OCI-LY7 (cell line): ENCODE results near the gene RNF152. TPM values are rescaled to one million over a fixed set of nuclear protein-coding genes. Genes with fewer than 3 reads are reported as not detected.

Experiments
- BruUV-seq: library from RNA; stranded (reverse); fragments of 400-500 nt; replicated peaks from 2 replicates; lab custom pipeline; 2021; lab: Mats Ljungman, UMichigan
- CTCF ChIA-PET: fragments of 300-600 bp; sonication (Branson Sonifier 250); formaldehyde crosslinking; loops from one replicate; lab custom pipeline; 2022; ENCODE audit warnings: antibody characterized with exemption; ENCODE audit not compliant: unreplicated experiment; lab: Charles Lee
- POLR2A ChIA-PET: fragments of 300-600 bp; sonication (Branson Sonifier 250); formaldehyde crosslinking; loops from one replicate; lab custom pipeline; 2022; ENCODE audit warnings: antibody characterized with exemption; lab: Charles Lee
- DNase-seq: peaks from one replicate; pipeline ENCODE4 v3.0.0-alpha.2; 2015; ENCODE audit warnings: low spot score
- H2AFZ ChIP-seq: fragments of 200-600 bp; sonication (generic), shearing (Covaris generic); 2 replicates; pipeline ENCODE4 v1.6.1; 2014; ENCODE audit warnings: mild to moderate bottlenecking, antibody characterized with exemption, low read length, moderate library complexity
- H3K27ac ChIP-seq: fragments of 200-600 bp; sonication (generic); 2 replicates; pipeline ENCODE4 v1.5.1; 2014; ENCODE audit warnings: mixed run types, low read depth, mild to moderate bottlenecking, moderate library complexity, low read length, inconsistent platforms; ENCODE audit not compliant: poor library complexity, severe bottlenecking
- H3K36me3 ChIP-seq: fragments of 200-600 bp; sonication (generic); 2 replicates; pipeline ENCODE4 v1.6.1; 2014; ENCODE audit warnings: mild to moderate bottlenecking, antibody characterized with exemption, low read length, moderate library complexity, mixed read lengths; ENCODE audit not compliant: insufficient read depth
- H3K4me1 ChIP-seq: fragments of 200-600 bp; sonication (generic); 2 replicates; pipeline ENCODE4 v1.5.1; 2014; ENCODE audit warnings: mild to moderate bottlenecking, low read length; ENCODE audit not compliant: insufficient read depth, poor library complexity, severe bottlenecking
- H3K4me2 ChIP-seq: fragments of 200-600 bp; sonication (generic); 2 replicates; pipeline ENCODE4 v1.6.1; 2014; ENCODE audit warnings: mild to moderate bottlenecking, low read length
- H3K4me3 ChIP-seq: fragments of 200-600 bp; sonication (generic); 2 replicates; pipeline ENCODE4 v1.5.1; 2014; ENCODE audit warnings: mild to moderate bottlenecking, low read depth, low read length; ENCODE audit not compliant: poor library complexity, severe bottlenecking
- H3K79me2 ChIP-seq: fragments of 200-600 bp; sonication (generic); 2 replicates; pipeline ENCODE4 v1.6.1; 2016; ENCODE audit warnings: low read depth, mild to moderate bottlenecking, low read length, moderate library complexity, mixed read lengths; ENCODE audit not compliant: insufficient read depth
- H3K9me2 ChIP-seq: fragments of 200-600 bp; sonication (generic); 2 replicates; pipeline ENCODE4 v1.6.1; 2016; ENCODE audit warnings: mild to moderate bottlenecking, low read length, mixed read lengths; ENCODE audit not compliant: insufficient read depth
- H3K9me3 ChIP-seq: fragments of 200-600 bp; sonication (generic); 2 replicates; pipeline ENCODE4 v1.6.1; 2014; ENCODE audit warnings: mild to moderate bottlenecking, mixed run types, low read length, mixed read lengths
- H4K20me1 ChIP-seq: fragments of 200-600 bp; sonication (generic); 2 replicates; pipeline ENCODE4 v1.6.1; 2014; ENCODE audit warnings: mild to moderate bottlenecking, antibody characterized with exemption, low read length, moderate library complexity, mixed read lengths; ENCODE audit not compliant: insufficient read depth
- CTCF ChIP-seq: fragments of 200-600 bp; sonication (generic); conservative IDR thresholded peaks from 2 replicates; pipeline ENCODE4 v1.5.1; 2014; ENCODE audit warnings: mild to moderate bottlenecking, antibody characterized with exemption, low read length, moderate library complexity, mixed read lengths
- EZH2phosphoT487 ChIP-seq: fragments of 200-600 bp; sonication (generic); IDR thresholded peaks from 2 replicates; pipeline ENCODE4 v1.6.1; 2018; ENCODE audit warnings: low read depth, borderline replicate concordance, mild to moderate bottlenecking, mixed run types, antibody characterized with exemption, low read length, moderate library complexity, mixed read lengths
- intact Hi-C: fragments of 100-400 bp; cut with micrococcal nuclease; formaldehyde crosslinking; loops from one replicate; pipeline ENCODE4 v1.10.0; 2022; ENCODE audit not compliant: unreplicated experiment
- total RNA-seq, 2 experiments: library from RNA; depleted of rRNA in 1 of 2; stranded (reverse); fragments of >200 nt in 1 of 2; shearing (Covaris generic) in 1 of 2; gene quantifications; 2 replicates each; pipeline ENCODE4 v1.2.3, GENCODE V29; 2014 to 2022

Gene RNF152
- total RNA-seq, 2 experiments from 2014 or later, result not detected

- no peaks in the 10 kb centered on the region for H3K4me1 ChIP-seq
- no peak overlapping the region for H3K27ac ChIP-seq
- no TSS peak for BruUV-seq
- H4K20me1 ChIP-seq, result no peaks in the 10 kb centered on the region
- ChIA-PET CTCF (no interaction called here), POLR2A (interaction anchor here (0.7 kb wide), 1 partner anchor 1050 kb away, joined by 3 read pairs; no protein-coding TSS in a partner anchor)
- H3K4me2 ChIP-seq, result no peak overlapping the region
- H3K4me3 ChIP-seq, result no peak overlapping the region
- H3K79me2 ChIP-seq, result no peaks in the 10 kb centered on the region
- no peak for DNase-seq
- TF ChIP-seq EZH2phosphoT487, result no peak
- no peak for TF ChIP-seq CTCF
- H3K9me2 ChIP-seq, result no peaks in the 10 kb centered on the region
- no peaks in the 10 kb centered on the region for H3K9me3 ChIP-seq
- H2AFZ ChIP-seq, result no peak overlapping the region
- intact Hi-C loops, result no loop called here
- no peaks in the 10 kb centered on the region for H3K36me3 ChIP-seq
These were observed 28.9 kb upstream of the RNF152 start for GRCh38 chr18:61921621-61922235.

DNA sequence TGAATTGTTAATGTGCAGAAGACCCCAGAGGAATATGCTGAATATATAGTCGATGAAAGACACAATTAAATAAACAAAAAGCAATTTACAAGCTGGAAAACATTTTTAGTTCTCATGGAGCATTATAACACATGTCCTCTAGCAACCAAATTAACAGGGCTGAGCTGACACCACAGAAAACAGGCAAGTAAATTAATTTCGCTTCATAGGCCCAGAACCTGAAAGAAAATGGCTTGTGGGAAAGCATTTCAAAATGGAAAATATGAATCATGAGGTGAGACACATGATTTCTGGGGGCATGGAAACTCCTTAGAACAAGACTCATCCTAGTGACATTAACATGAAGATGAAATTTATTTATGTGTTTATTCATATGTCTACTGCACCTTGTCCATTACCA lies 25.0 kb upstream of the RNF152 start:
- Histone ChIP-seq H3K36me3 (no peaks in the 10 kb centered on the region), H3K9me3 (no peaks in the 10 kb centered on the region), H3K79me2 (no peaks in the 10 kb centered on the region), H3K27ac (no peak overlapping the region), H3K9me2 (no peaks in the 10 kb centered on the region), H3K4me2 (no peak overlapping the region), H3K4me3 (no peak overlapping the region), H4K20me1 (no peaks in the 10 kb centered on the region), H2AFZ (no peak overlapping the region), H3K4me1 (no peaks in the 10 kb centered on the region)
- TF ChIP-seq EZH2phosphoT487 (no peak), CTCF (no peak)
- no peak for DNase-seq
- no TSS peak for BruUV-seq
- CTCF ChIA-PET, result no interaction called here
- intact Hi-C loops, result no loop called here
- POLR2A ChIA-PET, result interaction anchor here (0.5 to 0.6 kb wide), 2 partner anchors 75 to 825 kb away, joined by 3 to 4 read pairs; no protein-coding TSS in a partner anchor

- Histone ChIP-seq H3K4me1 (no peaks in the 10 kb centered on the region), H3K4me2 (no peak overlapping the region), H3K9me2 (no peaks in the 10 kb centered on the region), H2AFZ (no peak overlapping the region), H3K9me3 (no peaks in the 10 kb centered on the region), H3K27ac (no peak overlapping the region), H3K36me3 (no peaks in the 10 kb centered on the region), H3K79me2 (no peaks in the 10 kb centered on the region), H3K4me3 (no peak overlapping the region), H4K20me1 (no peaks in the 10 kb centered on the region)
- no peak for TF ChIP-seq CTCF
- POLR2A ChIA-PET, result no interaction called here
- no TSS peak for BruUV-seq
- intact Hi-C loops, result no loop called here
- no peak for DNase-seq
- CTCF ChIA-PET, result no interaction called here
These were observed 19.7 kb upstream of the RNF152 start for GRCh38 chr18:61912476-61912875.
